CD4-positive, CD25-positive, alpha-beta regulatory T cell (primary cell): ENCODE measurements around the gene RPL10A. TPM values are rescaled to one million over a fixed set of nuclear protein-coding genes. Genes with fewer than 3 reads are reported as not detected.

Source experiments
- ATAC-seq, 2 donors: fragments of 150-1000 bp; cut with Tn5 transposase; one replicate each; pipeline ENCODE4 v1.10.0; 2021; ENCODE audit warnings: low read depth in 2 of 2, moderate number of reproducible peaks in 2 of 2, moderate library complexity in 1 of 2
- DNase-seq, 3 donors: peaks; one replicate each; pipeline versions ENCODE4 v3.0.0 to v3.0.0-alpha.2; 2012 to 2022; ENCODE audit warnings: mixed read lengths in 1 of 3
- H3K27ac ChIP-seq: one replicate; pipeline ENCODE4 v1.7.0; 2013; ENCODE audit warnings: mild to moderate bottlenecking, low read length; ENCODE audit not compliant: insufficient read depth, poor library complexity, severe bottlenecking
- H3K27me3 ChIP-seq: one replicate; pipeline ENCODE4 v1.7.0; 2013; ENCODE audit warnings: low read length; ENCODE audit not compliant: control insufficient read depth, insufficient read depth
- H3K36me3 ChIP-seq: one replicate; pipeline ENCODE4 v1.7.0; 2013; ENCODE audit warnings: mild to moderate bottlenecking, low read length, moderate library complexity; ENCODE audit not compliant: control insufficient read depth, insufficient read depth
- H3K4me1 ChIP-seq: 2 replicates; pipeline ENCODE4 v1.7.0; 2013; ENCODE audit warnings: mild to moderate bottlenecking, low read length; ENCODE audit not compliant: insufficient read depth, control insufficient read depth, poor library complexity, severe bottlenecking
- H3K4me3 ChIP-seq: one replicate; pipeline ENCODE4 v1.7.0; 2013; ENCODE audit warnings: low read depth, mild to moderate bottlenecking, low read length, moderate library complexity
- H3K9me3 ChIP-seq, 2 experiments: 1 replicate in 1 of 2; 2 replicates in 1 of 2; pipeline ENCODE4 v1.7.0; 2013; ENCODE audit warnings: low read length in 2 of 2, mild to moderate bottlenecking in 1 of 2, moderate library complexity in 1 of 2; ENCODE audit not compliant: control insufficient read depth in 2 of 2
- H3K27ac Mint-ChIP-seq, 3 donors: one replicate each; pipeline ENCODE4 v1.8.0; 2020 to 2022; ENCODE audit warnings: mild to moderate bottlenecking in 3 of 3, mixed read lengths in 3 of 3, moderate library complexity in 2 of 3
- H3K27me3 Mint-ChIP-seq: one replicate; pipeline ENCODE4 v1.8.0; 2022; ENCODE audit warnings: mild to moderate bottlenecking, mixed read lengths
- H3K36me3 Mint-ChIP-seq: one replicate; pipeline ENCODE4 v1.8.0; 2020; ENCODE audit warnings: mixed read lengths
- H3K4me1 Mint-ChIP-seq, 4 donors: one replicate each; pipeline ENCODE4 v1.8.0; 2020 to 2022; ENCODE audit warnings: mixed read lengths in 4 of 4, mild to moderate bottlenecking in 1 of 4
- H3K4me3 Mint-ChIP-seq, 4 donors: one replicate each; pipeline ENCODE4 v1.8.0; 2020 to 2022; ENCODE audit warnings: mild to moderate bottlenecking in 4 of 4, mixed read lengths in 4 of 4, moderate library complexity in 3 of 4
- H3K9me3 Mint-ChIP-seq, 7 donors: one replicate each; pipeline ENCODE4 v1.8.0; 2020 to 2022; ENCODE audit warnings: mixed read lengths in 7 of 7, mild to moderate bottlenecking in 3 of 7, moderate library complexity in 2 of 7
- polyA plus RNA-seq, 4 donors: library from polyadenylated mRNA; unstranded; fragments of 300-500 nt; fragmentation: Illumina TruSeq; gene quantifications; one replicate each; pipeline ENCODE4 v1.2.3, GENCODE V29; 2021
- total RNA-seq: library from RNA; stranded (reverse); gene quantifications from one replicate; pipeline ENCODE4 v1.2.3, GENCODE V29; 2022

RPL10A gene
- total and polyA plus RNA-seq, 5 donors from 2014 or later = 848 to 1,343 (median 1,161) TPM

DNA sequence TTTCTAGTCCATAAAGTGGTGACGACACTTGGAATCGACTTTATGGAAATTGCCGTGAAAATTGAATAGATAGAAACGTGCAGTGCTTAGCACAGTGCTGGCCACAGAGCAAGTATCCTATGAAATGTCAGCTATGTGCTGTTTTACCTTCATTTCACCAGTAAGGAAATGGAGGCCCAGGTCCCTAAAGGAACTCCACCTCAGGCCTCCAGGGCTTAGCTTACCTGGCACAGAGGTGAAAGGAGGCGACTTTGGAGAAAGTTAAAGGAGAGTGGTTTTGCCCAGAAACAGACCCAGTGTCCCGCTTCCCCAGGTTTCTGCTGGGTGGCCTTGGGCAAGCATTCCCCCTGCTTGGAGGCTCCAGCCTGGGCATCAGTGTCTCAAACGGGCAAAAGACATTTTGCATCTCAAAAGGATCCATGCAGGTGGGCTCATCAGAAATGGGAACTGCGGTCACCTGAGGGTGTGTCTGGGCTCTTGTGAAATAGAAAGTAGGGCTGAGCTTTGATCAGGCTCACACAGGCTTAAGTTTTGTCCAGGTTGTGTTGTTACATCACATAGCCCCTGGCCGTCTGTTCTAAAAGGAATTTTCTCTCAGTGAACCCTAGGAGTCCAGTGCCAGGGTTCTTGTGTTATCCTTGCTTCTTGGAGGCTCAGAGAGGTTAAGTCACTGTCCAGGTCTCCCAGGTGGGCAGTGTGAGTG lies 51.3 kb downstream of the RPL10A start:
- H3K4me3 Mint-ChIP-seq = no peak overlapping the region
- no peaks in the 10 kb centered on the region for H3K9me3 Mint-ChIP-seq
- H3K9me3 ChIP-seq = no peaks in the 10 kb centered on the region
- H3K27ac ChIP-seq = no peak overlapping the region
- no peak overlapping the region for H3K27ac Mint-ChIP-seq
- H3K36me3 Mint-ChIP-seq = no peaks in the 10 kb centered on the region
- H3K4me1 Mint-ChIP-seq = peaks cover 0 to 16% (median 9%) of the 10 kb centered on the region in 4 donors
- H3K27me3 ChIP-seq = no peaks in the 10 kb centered on the region
- ATAC-seq (no peak), DNase-seq (no peak)
- peaks cover 11% of the 10 kb centered on the region for H3K4me1 ChIP-seq
- H3K4me3 ChIP-seq = no peak overlapping the region
- H3K27me3 Mint-ChIP-seq = no peaks in the 10 kb centered on the region
- no peaks in the 10 kb centered on the region for H3K36me3 ChIP-seq

Other genes starting within 250 kb of the RPL10A start
- 66.6 TPM for gene ZNF76, start 208.7 kb upstream of the RPL10A start, total RNA-seq
- gene ZNF76, start 208.7 kb upstream of the RPL10A start, polyA plus RNA-seq = 10 to 100 TPM; 18.7 to 25.1 (median 20.5) TPM
- 247 TPM for gene DEF6, start 170.6 kb upstream of the RPL10A start, total RNA-seq
- gene DEF6, start 170.6 kb upstream of the RPL10A start, polyA plus RNA-seq = 100 to 1,000 TPM; 134 to 142 (median 139) TPM
- gene PPARD, start 125.8 kb upstream of the RPL10A start, total RNA-seq = 37.3 TPM
- gene PPARD, start 125.8 kb upstream of the RPL10A start, polyA plus RNA-seq = 1 to 10 TPM; 3.8 to 6.6 (median 5.1) TPM
- 5.5 TPM for gene FANCE, start 16.1 kb upstream of the RPL10A start, total RNA-seq
- gene FANCE, start 16.1 kb upstream of the RPL10A start, polyA plus RNA-seq = 1 to 10 TPM; 4.8 to 6.6 (median 5.2) TPM
- not detected for gene TEAD3, start 28.7 kb downstream of the RPL10A start, total RNA-seq
- under 1 TPM in 3 of 4 donors, not detected in 1; 0.18 to 0.24 (median 0.20) TPM for gene TEAD3, start 28.7 kb downstream of the RPL10A start, polyA plus RNA-seq
- gene TULP1, start 44.5 kb downstream of the RPL10A start, total RNA-seq = not detected
- not detected for gene TULP1, start 44.5 kb downstream of the RPL10A start, polyA plus RNA-seq
- 55.0 TPM for gene FKBP5, start 220.5 kb downstream of the RPL10A start, total RNA-seq
- gene FKBP5, start 220.5 kb downstream of the RPL10A start, polyA plus RNA-seq = 100 to 1,000 TPM in 2 of 4 donors, 10 to 100 TPM in 2; 27.5 to 157 (median 106) TPM